SHP77 treated with DMSO at 0.1 percent for 48 hours (cell line): ENCODE measurements around the gene PGBD2.
"Not testable (repeated sequence)": the region's sequence is repeated elsewhere in the genome, so short reads cannot be mapped to it uniquely, and the experiment has no call there.

Experiments used
- DNase-seq: peaks from one replicate; lab custom pipeline; 2025; lab: John Stamatoyannopoulos, UW

The PGBD2 gene

DNA sequence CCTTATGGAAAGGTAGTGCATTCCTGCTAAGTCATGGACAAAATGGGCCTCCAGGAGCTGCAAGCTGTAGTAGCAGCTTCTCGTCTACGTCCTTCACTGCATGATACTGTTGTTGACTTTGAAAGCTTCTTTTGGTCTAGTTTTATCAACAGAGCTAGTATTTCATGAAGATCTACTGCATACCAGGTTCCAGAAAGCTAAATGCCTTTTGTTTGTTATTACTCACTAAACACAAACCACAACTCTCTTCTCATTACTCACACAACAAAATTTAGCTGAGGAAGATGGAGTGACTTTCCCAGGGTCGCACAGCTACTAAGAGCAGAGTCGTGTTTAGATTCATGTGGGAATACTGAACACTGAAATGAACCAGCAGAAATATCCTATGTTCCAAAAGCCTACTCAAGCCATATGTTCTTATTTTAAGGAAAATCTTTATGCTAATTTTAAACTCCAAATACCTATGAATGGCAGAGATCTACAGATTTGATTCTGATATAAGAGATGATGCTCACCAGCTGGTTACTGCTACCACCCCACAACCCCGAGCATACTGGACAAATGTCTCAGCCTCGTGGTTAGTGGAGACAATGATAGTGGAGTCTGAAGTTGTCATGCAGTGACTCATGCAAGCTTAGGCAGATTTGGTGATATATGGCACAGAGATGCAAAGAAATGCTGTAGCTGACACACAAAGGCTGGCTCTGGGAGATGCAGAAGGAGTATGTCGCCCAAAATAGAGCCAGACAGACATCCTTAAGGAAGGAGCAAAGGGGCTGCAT lies 20.6 kb downstream of the PGBD2 start:
- DNase-seq: no peak

DNA sequence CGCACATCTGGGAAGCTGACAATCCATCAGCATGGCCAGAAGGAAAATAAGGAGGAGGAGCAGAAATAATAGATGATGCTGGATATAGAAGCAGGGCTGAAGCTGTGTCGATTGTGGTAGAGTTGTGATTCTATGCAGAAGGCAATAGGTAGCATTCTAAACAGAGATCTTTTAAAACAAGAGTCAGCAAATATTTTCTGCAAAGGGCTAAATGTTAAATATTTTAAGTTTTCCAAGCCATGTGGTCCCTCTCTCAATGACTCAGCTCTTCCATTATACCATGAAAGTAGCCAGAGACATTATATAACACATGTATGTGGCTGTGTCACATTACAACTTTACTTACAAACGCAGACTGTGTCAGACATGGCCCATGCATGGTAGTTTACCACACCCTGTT lies 21.2 kb downstream of the PGBD2 start:
- DNase-seq: not testable (repeated sequence)

DNA sequence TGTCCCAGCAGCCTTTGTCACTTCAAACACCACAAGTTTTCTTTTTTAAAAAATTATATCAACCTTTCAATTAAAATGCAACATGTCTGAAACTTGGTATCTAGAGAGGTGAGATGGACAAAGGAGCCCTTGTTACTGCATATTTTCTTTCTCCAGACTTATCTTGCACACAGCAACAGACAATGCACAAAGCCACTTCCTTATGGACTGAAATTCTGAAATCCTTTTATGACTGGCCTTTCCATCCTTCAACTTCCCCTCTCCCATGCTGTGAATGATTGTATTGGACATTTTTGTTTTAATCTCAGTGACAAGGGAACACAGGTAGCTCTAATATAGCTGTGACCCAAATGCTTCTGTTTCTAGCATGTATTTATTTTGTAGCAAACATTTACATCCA lies 22.1 kb downstream of the PGBD2 start:
- DNase-seq: not testable (repeated sequence)

DNA sequence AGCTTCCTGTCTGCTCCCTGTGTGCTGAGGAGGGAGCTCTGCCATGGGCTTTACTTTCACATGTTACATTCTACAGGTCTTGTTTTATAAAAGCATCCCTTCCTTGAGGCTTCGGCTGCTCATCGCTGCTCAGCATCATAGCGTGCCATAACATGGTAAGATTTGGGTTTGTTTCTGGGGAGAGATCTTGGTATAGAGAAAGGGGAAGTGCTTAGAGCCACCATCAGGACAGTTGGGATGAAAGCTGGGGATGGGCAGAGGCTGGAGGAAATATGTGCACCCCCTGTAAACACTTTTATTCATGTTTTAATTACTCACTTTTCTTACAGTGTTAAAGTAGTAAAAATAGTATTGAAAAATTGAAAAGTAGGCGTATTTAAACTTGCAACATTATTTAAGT lies 24.0 kb downstream of the PGBD2 start:
- DNase-seq: not testable (repeated sequence)

DNA sequence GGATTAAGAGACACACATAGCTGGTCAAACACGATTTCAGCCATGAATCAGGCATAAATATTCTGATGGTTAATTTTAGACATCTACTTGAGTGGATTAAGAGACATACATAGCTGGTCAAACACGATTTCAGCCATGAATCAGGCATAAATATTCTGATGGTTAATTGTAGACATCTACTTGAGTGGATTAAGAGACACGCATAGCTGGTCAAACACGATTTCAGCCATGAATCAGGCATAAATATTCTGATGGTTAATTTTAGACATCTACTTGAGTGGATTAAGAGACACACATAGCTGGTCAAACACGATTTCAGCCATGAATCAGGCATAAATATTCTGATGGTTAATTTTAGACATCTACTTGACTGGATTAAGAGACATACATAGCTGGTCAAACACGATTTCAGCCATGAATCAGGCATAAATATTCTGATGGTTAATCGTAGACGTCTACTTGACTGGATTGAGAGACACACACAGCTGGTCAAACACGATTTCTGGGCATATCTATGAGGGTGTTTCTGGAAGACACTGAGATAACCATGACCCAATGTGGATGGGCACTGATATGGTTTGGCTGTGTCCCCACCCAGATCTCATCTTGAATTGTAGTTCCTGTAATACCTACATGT lies 32.3 kb downstream of the PGBD2 start:
- DNase-seq: not testable (repeated sequence)

DNA sequence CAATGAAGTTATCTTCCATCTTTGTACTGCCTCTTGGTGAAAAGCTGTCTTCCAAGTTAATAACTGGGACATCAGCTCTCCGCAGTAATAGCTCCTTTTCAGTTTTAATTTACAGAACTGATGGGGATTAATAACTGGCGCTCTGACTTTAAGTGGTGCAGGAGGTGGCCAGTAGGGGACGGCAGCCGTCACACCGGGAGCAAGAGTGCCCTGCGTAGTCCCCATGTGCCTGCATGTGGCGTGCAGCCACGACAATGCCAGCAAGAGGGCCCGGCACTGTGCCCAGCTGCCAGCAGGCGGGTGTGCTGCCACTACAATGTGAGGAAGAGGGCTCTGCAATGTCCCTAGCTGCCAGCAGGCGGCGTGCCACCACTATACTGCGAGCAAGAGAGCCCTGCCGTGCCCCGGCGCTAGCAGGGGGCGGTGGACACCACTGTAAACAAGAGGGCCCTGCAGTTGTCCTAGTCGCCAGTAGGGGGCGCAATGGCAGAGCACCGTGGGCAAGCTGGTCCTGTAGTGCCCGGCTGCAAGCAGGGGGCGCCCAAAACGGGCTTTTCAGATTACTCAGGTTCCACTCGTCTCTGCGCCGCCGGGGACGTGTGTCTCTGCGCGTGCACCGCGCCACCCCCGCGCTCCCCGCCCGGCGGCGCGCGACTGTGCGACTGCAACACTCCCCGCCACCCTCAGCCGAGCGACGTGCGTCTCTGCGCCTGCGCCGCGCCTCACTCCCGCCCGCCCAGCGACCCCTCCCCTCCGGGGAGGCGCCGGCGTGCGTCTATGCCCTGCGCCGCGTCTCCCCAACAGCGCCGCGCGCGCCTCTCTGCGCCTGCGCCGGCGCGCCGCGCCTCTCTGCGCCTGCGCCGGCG lies 38.3 kb downstream of the PGBD2 start:
- DNase-seq: not testable (repeated sequence)

DNA sequence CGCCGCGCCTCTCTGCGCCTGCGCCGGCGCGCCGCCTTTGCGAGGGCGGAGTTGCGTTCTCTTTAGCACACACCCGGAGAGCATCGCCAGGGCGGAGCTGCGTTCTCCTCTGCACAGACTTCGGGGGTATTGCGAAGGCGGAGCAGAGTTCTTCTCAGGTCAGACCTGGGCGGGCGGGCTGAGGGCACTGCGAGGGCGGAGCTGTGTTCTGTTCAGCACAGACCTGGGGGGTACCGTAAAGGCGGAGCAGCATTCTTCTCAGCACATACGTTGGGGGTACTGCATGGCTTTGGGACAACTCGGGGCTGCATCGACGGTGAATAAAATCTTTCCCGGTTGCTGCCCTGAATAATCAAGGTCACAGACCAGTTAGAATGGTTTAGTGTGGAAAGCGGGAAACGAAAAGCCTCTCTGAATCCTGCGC lies 39.0 kb downstream of the PGBD2 start:
- not testable (repeated sequence) for DNase-seq

DNA sequence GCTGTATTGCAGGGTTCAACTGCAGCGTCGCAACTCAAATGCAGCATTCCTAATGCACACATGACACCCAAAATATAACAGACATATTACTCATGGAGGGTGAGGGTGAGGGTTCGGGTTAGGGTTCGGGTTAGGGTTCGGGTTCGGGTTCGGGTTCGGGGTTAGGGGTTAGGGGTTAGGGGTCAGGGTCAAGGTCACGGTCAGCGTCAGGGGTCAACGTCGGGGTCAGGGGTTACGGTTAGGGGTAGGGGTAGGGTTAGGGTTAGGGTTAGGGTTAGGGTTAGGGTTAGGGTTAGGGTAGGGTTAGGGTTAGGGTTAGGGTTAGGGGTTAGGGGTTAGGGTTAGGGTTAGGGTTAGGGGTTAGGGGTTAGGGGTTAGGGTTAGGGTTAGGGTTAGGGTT lies 39.4 kb downstream of the PGBD2 start:
- DNase-seq: not testable (repeated sequence)

DNA sequence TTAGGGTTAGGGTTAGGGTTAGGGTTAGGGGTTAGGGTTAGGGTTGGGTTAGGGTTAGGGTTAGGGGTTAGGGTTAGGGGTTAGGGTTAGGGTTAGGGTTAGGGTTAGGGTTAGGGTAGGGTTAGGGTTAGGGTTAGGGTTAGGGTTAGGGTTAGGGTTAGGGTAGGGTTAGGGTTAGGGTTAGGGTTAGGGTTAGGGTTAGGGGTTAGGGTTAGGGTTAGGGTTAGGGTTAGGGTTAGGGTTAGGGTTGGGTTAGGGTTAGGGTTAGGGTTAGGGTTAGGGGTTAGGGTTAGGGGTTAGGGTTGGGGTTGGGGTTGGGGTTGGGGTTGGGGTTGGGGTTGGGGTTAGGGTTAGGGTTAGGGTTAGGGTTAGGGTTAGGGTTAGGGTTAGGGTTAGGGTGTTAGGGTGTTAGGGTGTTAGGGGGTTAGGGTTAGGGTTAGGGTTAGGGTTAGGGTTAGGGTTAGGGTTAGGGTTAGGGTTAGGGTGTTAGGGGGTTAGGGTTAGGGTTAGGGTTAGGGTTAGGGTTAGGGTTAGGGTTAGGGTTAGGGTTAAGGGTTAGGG lies 39.9 kb downstream of the PGBD2 start:
- DNase-seq: not testable (repeated sequence)
